GM21723 (cell line): Measurements from ENCODE around the gene CCNB1IP1.
A peak's percentile ranks its signal among the peaks of the same experiment; 100 is the strongest.
"Not testable (repeated sequence)": the region's sequence is repeated elsewhere in the genome, so short reads cannot be mapped to it uniquely, and the experiment has no call there.

ENCODE experiments used
- ATAC-seq: cut with Tn5 transposase; IDR thresholded peaks from one replicate; pipeline ENCODE4 v1.9.1; 2021; ENCODE audit warnings: mild to moderate bottlenecking, moderate library complexity; ENCODE audit not compliant: unreplicated experiment

Gene CCNB1IP1

DNA sequence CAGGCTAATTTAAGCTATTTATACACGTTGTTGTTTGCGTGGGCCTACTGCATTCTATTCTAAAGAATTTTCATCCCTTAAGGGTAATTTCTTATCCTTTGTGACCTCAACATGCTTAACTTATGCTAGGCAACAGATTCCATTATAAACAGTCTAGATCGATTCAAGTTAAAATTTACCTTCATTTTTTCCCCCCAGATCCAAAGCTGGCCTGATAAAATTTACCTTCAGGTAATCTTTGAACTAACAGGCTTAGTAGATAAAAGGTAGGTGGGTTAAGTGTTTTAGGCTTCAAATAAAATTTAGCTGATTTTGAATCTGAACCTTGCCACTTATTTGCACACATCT, 389 bp upstream of the CCNB1IP1 start:
- no peak for ATAC-seq

DNA sequence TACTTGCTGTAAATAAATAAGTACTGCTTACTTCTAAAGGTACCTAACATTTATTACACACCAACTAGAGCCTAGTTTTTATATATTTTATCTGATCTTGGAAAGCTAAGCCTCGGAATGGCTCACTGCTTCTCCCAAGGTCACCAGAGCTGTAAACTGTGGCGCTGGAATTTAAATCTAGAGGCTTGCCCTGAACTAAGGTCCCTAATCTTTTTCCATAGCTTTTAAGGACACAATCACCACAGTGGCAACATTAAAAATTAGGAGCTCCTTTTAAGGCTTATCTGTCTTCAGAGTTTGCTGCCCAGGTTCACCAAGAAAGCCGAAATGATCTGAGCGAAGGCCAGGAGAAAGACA, 670 bp downstream of the CCNB1IP1 start:
- no peak for ATAC-seq

DNA sequence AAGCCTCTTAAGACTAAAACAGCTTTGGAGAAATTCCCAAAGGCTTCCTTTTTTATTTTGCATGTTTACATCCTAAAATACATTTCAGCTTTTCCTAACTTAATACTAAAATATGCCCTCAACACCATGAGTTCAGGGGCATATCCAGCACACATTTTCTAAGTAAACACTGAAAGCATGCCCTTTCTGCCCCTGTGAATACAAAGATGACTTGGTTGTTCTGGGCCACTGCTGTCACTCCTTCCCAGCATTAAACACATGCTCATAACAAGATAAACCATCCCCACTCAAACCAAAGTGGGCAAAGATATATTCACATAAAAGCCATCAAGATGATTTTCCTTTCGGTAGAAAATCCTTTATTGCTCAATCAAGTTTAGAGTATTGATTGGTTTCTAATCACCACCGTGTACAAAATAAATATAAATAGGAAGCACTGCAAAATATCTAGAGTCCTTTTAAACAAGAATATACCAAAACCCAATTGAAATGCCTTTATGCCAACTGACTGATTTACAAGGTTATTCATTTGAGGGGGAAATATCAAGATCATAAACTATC, 1.9 kb downstream of the CCNB1IP1 start:
- no peak for ATAC-seq

DNA sequence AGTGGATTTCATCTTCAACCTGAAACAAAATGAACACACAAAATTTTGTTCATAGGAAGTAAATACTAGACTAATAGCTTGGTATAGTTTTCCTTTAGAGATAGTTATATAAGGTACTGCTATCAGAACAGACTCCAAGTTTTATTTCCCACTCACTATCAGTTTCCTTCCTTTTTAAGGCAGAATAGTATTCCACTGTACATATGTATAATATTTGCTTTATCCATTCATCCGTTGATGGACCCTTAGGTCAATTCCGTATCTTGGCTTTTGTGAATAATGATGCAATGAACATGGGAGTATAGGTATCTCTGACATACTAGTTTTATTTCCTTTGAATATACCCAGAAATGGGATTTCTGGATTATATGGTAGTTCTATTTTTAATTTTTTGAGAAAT, 3.7 kb downstream of the CCNB1IP1 start:
- no peak for ATAC-seq

DNA sequence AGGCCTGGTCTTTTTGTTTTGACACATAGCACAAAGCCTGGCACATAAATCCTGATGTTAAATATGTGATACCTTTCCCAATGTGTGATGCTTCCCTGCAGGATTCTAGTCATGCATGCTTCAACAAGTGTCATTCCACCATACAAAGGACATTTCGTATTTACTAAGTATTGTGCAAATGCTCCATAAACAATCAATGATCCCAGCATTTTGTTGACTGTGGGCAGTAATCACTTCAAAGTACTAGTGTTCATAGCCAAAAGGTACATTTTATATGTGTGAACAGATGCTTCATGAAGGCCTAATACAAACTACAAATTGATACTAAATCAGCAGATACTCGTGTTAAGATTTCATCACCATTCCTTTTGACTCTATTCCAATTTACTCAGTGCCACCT, 4.4 kb downstream of the CCNB1IP1 start:
- no peak for ATAC-seq

DNA sequence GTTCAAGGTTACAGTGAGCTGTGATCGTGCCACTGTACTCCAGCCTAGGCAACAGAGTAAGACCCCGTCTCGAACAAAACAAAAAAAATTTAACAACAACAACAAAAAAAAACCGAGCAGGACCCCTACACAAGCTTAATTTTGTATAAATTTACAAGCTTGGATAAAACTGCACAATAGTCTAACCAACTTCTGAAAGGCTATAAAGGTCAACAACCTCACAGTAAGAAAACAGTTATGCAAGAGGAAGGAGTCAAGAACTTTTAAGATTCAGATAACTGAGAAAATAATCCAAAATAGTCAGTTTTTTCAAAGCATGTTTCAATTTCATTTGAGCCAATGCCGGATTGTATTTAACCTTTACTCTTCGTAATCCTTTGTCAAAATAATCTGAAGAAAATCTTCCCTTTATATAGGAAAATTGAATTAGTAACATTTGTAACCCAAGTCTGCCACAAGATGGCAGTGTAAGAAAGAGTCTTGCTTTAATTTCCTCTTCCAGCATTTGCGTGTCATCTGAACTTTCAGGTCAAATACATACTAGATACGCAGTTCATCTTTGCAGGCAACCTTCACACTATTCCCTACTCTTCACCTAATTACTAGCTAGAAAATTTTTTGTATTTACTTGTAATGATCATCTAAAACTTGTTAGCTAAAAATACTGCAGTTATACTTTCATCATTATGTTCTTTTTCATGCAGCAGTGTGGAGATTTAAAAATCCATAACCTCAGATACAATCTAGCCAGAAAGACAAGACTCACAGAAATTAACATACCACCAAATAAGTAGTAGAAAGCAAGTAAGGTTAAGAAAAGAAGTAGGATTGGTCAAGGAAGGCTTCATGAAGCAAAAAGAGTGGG, 5.8 kb downstream of the CCNB1IP1 start:
- ATAC-seq, result peak; percentile 59

DNA sequence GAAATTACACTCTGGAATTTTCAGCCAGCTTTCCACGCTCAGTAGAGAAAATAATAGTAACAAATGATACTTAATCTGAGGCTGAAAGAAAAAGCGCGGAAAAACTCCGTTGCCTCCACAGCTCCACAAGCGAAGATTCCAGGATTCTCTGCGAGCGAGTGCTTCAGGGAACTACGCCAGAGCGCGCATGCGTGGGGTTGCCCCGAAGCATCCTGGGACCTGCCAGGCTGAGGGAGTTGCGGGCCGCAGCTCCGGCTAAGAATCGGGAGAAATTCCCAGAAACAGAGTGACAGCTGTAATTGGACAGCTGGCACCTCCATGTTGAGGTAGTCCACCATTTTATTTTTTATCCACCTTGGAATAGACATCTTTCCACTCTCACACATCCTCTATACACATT, 15.4 kb downstream of the CCNB1IP1 start:
- no peak for ATAC-seq

DNA sequence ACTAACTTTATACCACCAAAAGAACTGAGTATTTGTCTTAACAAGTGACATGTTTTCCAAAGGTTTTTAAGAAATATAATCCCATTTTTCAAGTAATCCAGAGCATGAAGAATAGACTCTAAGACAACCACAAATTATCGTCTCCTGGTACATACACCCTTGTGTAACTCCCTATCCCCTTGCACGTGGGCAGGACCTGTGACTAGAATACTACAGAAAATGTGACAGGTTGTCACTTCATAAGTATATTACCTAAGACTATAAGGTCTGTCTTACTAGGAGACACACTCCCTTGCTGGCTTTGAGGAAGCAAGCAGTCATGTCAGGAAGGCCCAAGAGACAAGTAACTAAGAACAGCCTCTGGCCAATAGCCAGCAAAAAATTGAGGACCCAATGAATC, 19.1 kb downstream of the CCNB1IP1 start:
- ATAC-seq, result no peak

DNA sequence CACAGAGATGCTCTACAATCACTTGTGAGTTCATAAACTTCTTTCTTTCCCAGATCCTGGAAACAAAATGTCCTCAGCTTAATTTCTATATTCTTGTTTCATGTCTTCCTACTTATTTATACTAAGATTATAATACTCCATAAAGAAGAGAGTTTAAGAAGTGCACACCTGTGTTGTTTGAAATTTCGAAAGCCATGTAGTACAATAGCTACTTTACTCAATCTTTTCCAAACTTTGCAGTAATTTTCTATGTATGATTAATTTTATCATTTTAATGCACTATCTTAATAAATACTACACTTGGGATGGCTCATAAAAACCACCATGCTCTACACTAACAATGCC, 27.0 kb downstream of the CCNB1IP1 start:
- ATAC-seq, result no peak

DNA sequence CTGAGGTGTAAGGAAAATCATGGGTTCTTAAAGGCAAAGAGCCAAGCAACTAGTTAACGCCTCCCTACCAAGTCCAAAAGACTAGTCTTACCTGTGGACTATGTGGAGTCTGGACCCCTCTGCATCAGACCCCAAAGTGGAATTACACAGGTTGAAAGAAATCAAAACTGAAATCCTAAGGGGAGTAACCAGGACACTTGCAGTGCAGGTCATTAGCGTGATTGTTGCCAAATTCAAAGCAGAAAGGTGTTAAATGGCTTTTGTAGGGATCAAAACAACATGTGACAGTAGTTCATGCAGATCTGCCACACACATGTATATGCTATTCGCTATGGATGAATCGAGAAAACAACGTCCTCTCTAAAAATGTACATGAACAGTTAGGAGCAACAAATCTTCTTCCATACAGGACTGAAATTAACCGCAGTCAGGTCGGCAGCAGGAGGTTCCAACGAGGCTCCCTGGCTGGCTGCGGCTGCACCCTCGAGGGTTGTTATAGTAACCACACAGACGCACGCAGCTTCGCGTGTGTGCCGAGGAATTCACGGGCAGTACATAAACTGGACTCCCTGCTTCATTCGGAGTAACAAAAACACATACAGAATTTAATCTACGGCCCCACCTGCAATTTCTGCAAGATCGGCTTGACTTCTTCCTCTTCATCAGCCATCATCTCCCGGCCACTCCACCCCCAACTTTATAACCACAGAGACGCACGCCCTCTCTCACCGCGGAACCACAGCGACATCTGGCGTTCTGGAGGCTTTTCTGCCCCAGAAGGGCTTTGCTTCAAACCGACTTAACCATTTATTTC, 27.6 kb downstream of the CCNB1IP1 start, which contains the start of gene TTC5:
TSS of gene TTC5 (minus strand) at position 687 of the 814 bp plus-strand sequence. CDS start at position 673, 14 bp downstream.
- ATAC-seq, result peak; percentile 98

DNA sequence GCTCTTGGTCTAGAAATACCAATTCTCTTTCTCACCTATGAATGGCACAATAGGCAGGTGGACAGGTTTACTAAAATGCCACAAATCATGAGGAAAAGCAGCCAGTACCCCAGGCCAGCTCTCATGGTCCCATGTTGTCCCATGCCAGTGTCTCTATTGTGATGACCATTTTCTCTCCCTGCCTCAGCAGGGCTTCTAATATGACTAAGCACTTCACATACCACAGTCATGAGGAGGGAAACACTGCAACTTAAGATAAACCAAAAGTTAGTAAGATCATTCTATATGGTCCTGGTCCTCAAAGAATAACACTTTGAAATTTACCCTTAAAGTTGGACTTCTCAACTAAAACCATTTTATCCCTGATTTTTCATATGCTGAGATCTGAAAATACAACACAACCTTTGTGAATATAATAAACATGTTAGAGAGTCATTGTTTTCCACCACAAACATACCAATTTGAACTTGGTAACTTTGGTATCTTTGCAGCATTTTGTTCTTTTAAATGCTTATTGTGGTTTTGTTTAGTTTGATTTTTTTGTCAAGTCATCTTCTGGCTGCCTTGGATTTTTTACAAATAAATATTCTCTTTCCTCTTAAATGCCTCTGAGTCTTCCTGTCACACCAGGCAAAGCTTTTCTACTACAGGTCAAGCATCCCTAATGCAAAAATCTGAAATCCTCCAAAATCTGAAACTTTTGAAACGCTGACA, 30.9 kb downstream of the CCNB1IP1 start:
- ATAC-seq, result no peak

DNA sequence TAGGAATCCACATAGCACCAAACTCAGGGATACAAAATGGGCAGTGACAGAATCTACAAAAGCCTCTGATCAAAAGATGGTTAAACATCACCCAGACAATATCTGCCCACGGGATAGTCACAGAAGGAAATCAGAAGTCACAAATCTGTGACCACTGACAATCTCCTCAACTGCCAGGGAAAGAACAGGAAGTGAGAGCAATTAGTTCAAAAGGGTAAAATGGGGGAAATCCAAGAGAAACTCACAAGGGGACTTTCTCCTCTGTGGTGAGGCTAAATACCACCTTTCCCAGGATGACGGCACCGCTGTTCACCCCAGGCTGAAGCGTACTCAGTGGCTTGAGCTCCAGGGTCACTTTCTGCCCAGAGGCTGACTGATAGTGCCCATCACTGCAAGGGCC, 38.0 kb downstream of the CCNB1IP1 start:
- ATAC-seq, result peak; percentile 83

DNA sequence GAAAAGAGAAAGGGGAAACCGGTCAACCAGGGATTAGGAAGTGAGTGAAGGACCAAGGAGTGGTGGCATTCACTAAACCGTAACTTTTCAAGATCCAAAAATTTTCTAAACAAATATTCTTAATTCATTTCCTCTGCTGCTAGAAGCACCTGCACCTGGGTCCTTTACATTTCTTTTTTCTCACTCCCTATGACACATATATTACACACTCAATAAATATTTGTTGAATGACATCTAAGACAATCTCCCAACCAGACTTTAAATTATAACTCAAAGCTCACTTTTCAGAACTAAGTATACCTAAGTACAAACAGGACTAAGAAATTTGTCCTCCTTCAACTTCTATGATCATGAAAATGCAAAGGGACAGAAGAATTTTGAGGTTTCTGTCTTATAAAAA, 38.4 kb downstream of the CCNB1IP1 start:
- ATAC-seq, result no peak

DNA sequence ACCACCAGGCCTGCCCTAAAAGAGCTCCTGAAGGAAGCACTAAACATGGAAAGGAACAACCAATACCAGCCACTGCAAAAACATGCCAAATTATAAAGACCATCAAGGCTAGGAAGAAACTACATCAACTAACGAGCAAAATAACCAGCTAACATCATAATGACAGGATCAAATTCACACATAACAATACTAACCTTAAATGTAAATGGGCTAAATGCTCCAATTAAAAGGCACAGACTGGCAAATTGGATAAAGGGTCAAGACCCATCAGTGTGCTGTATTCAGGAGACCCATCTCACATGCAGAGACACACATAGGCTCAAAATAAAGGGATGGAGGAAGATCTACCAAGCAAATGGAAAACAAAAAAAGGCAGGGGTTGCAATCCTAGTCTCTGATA, 51.1 kb downstream of the CCNB1IP1 start:
- ATAC-seq, result not testable (repeated sequence)

DNA sequence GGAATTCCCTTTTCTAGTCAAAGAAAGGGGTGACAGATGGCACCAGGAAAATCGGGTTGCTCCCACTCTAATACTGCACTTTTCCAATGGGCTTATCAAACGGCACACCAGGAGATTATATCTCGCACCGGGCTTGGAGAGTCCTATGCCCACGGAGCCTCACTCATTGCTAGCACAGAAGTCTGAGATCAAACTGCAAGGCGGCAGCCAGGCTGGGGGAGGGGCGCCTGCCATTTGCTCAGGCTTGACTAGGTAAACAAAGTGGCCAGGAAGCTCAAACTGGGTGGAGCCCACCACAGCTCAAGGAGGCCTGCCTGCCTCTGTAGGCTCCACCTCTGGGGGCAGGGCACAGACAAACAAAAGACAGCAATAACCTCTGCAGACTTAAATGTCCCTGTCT, 52.8 kb downstream of the CCNB1IP1 start:
- not testable (repeated sequence) for ATAC-seq

DNA sequence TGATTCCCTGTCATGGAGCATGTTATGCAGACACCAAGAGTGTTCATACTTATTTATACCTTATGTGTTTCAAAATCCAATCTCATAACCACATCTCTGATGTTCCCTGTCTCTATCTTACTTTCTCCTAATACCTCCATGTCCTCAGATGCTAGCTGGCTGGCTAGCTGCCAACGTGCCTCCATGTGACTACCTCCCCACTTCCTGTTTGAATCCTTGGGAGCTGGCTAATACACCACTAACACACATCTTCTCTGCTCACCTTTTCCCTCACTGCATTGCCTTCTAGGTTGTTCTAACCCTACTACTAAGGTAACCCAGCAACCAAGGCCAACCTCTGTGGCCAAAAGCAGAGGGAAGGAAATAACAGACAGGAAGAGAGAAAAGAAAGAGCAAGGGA, 54.7 kb downstream of the CCNB1IP1 start:
- ATAC-seq, result no peak

DNA sequence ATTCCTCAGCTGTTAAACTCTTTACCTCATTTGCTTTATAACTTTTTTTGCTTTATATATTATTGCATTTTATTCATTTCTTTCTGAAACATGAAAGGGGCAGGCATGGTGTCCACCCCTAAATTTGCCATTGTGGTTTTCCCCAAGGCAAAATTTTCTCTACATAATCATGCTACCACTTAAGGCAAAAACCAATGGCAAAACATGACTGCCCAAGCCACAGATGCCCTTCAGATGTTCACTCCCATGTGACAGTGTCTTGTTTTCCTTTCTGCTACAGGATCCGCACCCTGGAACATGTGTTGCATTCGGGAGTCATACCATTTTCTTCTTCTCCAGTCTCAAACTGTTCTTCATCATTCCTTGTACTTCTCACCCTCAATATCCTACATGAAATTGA, 55.7 kb downstream of the CCNB1IP1 start:
- no peak for ATAC-seq

DNA sequence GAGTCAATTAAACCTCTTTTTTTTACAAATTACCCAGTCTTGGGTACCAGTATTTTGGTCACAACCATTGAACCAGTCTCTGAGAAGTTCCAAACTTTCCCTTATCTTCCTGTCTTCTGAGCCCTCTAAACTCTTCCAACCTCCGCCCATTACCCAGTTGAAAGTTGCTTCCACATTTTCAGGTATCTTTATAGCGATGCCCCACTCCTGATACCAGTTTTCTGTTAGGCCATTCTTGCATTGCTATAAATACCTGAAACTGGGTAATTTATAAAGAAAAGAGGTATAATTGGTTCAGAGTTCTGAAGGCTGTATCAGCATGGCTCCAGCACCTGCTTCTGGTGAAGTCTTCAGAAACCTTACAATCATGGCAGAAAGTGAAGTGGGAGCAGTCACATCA, 59.0 kb downstream of the CCNB1IP1 start:
- no peak for ATAC-seq

DNA sequence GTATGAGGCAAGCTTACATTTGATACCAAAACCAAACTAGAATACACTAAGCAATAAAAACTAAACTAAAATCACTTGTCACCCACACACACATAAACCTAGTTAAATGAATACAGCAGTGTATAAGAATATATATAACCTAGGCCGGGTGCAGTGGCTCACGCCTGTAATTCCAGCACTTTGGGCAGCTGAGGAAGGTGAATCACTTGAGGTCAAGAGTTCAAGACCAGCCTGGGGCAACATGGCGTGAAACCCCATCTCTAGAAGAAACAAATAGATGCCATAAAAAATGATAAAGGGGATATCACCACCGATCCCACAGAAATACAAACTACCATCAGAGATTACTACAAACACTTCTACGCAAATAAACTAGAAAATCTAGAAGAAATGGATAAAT, 68.7 kb downstream of the CCNB1IP1 start:
- not testable (repeated sequence) for ATAC-seq

DNA sequence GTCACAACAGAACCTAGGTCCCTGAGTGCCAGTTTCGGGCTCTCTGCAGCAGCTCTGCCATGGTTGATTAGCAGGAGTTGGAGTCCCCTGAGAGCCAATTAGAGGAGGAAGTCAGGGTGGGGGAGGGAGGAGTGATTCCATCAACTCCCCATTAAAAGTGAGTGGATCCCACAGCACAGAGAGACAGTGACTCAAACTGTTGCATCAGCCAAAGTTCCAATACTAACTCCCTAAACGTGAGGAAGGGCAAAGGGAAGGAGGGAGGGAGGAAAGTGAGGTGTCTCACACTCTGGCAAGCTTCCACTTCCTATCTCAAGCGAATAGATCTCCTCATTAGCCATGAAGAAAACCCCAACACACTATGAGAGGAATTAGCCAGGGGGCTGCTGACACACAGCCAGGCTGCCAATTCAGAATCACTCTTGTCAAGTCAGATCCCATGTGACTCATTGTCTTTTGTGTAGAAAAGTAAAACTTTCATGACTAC, 70.4 kb downstream of the CCNB1IP1 start:
- no peak for ATAC-seq
